H1 (cell line): ENCODE data around the gene CBX2. TPM values are rescaled to one million over a fixed set of nuclear protein-coding genes. Genes with fewer than 3 reads are reported as not detected.

Experiments
- CTCF ChIA-PET: fragments of 300-600 bp; sonication (Branson Sonifier 250); formaldehyde crosslinking; loops from one replicate; lab custom pipeline; 2021; ENCODE audit not compliant: partially characterized antibody; lab: Charles Lee
- POLR2A ChIA-PET: fragments of 300-600 bp; sonication (Branson Sonifier 250); formaldehyde crosslinking; loops from one replicate; lab custom pipeline; 2021; ENCODE audit warnings: inconsistent platforms; ENCODE audit not compliant: partially characterized antibody; lab: Charles Lee
- DNase-seq, 2 experiments: peaks; one replicate each; pipeline versions ENCODE4 v3.0.0 to v3.0.0-alpha.2; 2010 to 2022; ENCODE audit warnings: low spot score in 2 of 2, low read depth in 1 of 2, mixed read lengths in 1 of 2
- FAIRE-seq: peaks from 2 replicates; lab custom pipeline; 2011; peaks lifted over from hg19 to GRCh38; lab: Jason Lieb, UNC
- H2AFZ ChIP-seq: 2 replicates; pipeline ENCODE4 v1.8.1; 2012; ENCODE audit warnings: low read length, inconsistent platforms
- H2AK5ac ChIP-seq: 2 replicates; pipeline ENCODE4 v1.6.1; 2013; ENCODE audit warnings: low read depth, low read length
- H2BK120ac ChIP-seq: replicated peaks from 2 replicates; pipeline ENCODE3; 2013; ENCODE audit warnings: low read depth, low read length, inconsistent platforms
- H2BK12ac ChIP-seq: 2 replicates; pipeline ENCODE4 v1.6.1; 2013; ENCODE audit warnings: low read depth, low read length
- H2BK15ac ChIP-seq: 2 replicates; pipeline ENCODE4 v1.6.1; 2013; ENCODE audit warnings: low read length
- H2BK20ac ChIP-seq: 2 replicates; pipeline ENCODE4 v1.6.1; 2013; ENCODE audit warnings: low read length
- H2BK5ac ChIP-seq: 2 replicates; pipeline ENCODE4 v1.6.1; 2013; ENCODE audit warnings: low read depth, low read length
- H3K14ac ChIP-seq: 2 replicates; pipeline ENCODE4 v1.6.1; 2013; ENCODE audit warnings: inconsistent platforms; ENCODE audit not compliant: insufficient read length
- H3K18ac ChIP-seq: 2 replicates; pipeline ENCODE4 v1.6.1; 2013; ENCODE audit warnings: low read length; ENCODE audit errors: extremely low read depth
- H3K23ac ChIP-seq: 2 replicates; pipeline ENCODE4 v1.6.1; 2013; ENCODE audit warnings: inconsistent platforms; ENCODE audit not compliant: insufficient read length
- H3K23me2 ChIP-seq: 2 replicates; pipeline ENCODE4 v1.6.1; 2013; ENCODE audit warnings: low read depth, low read length
- H3K27ac ChIP-seq: 2 replicates; pipeline ENCODE4 v1.6.1; 2011; ENCODE audit warnings: low read depth, low read length, inconsistent platforms
- H3K27me3 ChIP-seq, 4 experiments: replicated peaks in 1 of 4; 1 replicate in 1 of 4; 2 replicates in 3 of 4; pipeline versions ENCODE4 v1.6.1 to v1.8.1; 2011 to 2013; ENCODE audit warnings: low read length in 3 of 4, mild to moderate bottlenecking in 3 of 4, inconsistent platforms in 2 of 4, mixed read lengths in 2 of 4, moderate library complexity in 1 of 4; ENCODE audit not compliant: control insufficient read depth in 3 of 4, insufficient read depth in 3 of 4; ENCODE audit errors: extremely low read depth in 1 of 4
- H3K36me3 ChIP-seq, 4 experiments: 2 replicates each; pipeline versions ENCODE4 v1.6.1 to v1.8.1; 2011 to 2013; ENCODE audit warnings: mild to moderate bottlenecking in 4 of 4, low read length in 3 of 4, moderate library complexity in 2 of 4, control low read depth in 1 of 4, inconsistent platforms in 1 of 4; ENCODE audit not compliant: insufficient read depth in 4 of 4, control insufficient read depth in 2 of 4
- H3K4ac ChIP-seq: replicated peaks from 2 replicates; pipeline ENCODE3; 2013; ENCODE audit warnings: low read length, low read depth, mixed read lengths, inconsistent platforms; ENCODE audit not compliant: insufficient read length
- H3K4me1 ChIP-seq, 4 experiments: replicated peaks in 1 of 4; 1 replicate in 1 of 4; 2 replicates in 3 of 4; pipeline versions ENCODE4 v1.6.1 to v1.8.1; 2011 to 2013; ENCODE audit warnings: low read length in 3 of 4, inconsistent platforms in 2 of 4, mixed read lengths in 1 of 4; ENCODE audit not compliant: insufficient read depth in 4 of 4, control insufficient read depth in 3 of 4
- H3K4me2 ChIP-seq, 2 experiments: 2 replicates each; pipeline versions ENCODE4 v1.6.1 to v1.8.1; 2011 to 2013; ENCODE audit warnings: low read depth in 2 of 2, low read length in 2 of 2, control low read depth in 1 of 2, inconsistent platforms in 1 of 2, mild to moderate bottlenecking in 1 of 2; ENCODE audit not compliant: insufficient read depth in 1 of 2
- H3K4me3 ChIP-seq, 4 experiments: fragments of 200-600, 300-600 bp in 1 of 4; sonication (generic), shearing (Covaris generic), sonication (Bioruptor Twin) in 1 of 4; 2 replicates each; pipeline versions ENCODE4 v1.5.1 to v1.8.1; 2011 to 2016; ENCODE audit warnings: low read length in 4 of 4, low read depth in 3 of 4, control low read depth in 2 of 4, inconsistent platforms in 2 of 4, mild to moderate bottlenecking in 2 of 4, mixed read lengths in 1 of 4, moderate library complexity in 1 of 4; ENCODE audit not compliant: insufficient read depth in 2 of 4; ENCODE audit errors: extremely low read depth in 1 of 4
- H3K56ac ChIP-seq: replicated peaks from 2 replicates; pipeline ENCODE3; 2013; ENCODE audit warnings: low read depth, mild to moderate bottlenecking, mixed read lengths, low read length, inconsistent platforms; ENCODE audit not compliant: insufficient read length
- H3K79me1 ChIP-seq: 2 replicates; pipeline ENCODE4 v1.6.1; 2013; ENCODE audit warnings: low read depth, low read length, control low read depth
- H3K79me2 ChIP-seq, 2 experiments: 2 replicates each; pipeline versions ENCODE4 v1.6.1 to v1.8.1; 2012 to 2013; ENCODE audit warnings: low read length in 2 of 2, mild to moderate bottlenecking in 2 of 2, inconsistent platforms in 1 of 2; ENCODE audit not compliant: insufficient read depth in 2 of 2, control insufficient read depth in 1 of 2
- H3K9ac ChIP-seq, 4 experiments: replicated peaks in 1 of 4; 1 replicate in 1 of 4; 2 replicates in 3 of 4; pipeline versions ENCODE4 v1.6.1 to v1.8.1; 2011 to 2013; ENCODE audit warnings: low read depth in 3 of 4, low read length in 3 of 4, control low read depth in 2 of 4, mild to moderate bottlenecking in 2 of 4, moderate library complexity in 2 of 4, inconsistent platforms in 1 of 4; ENCODE audit errors: extremely low read depth in 1 of 4
- H3K9me3 ChIP-seq, 2 experiments: 2 replicates each; pipeline versions ENCODE4 v1.6.1 to v1.8.1; 2012 to 2013; ENCODE audit warnings: mild to moderate bottlenecking in 2 of 2, moderate library complexity in 2 of 2, control low read depth in 1 of 2, inconsistent platforms in 1 of 2, low read depth in 1 of 2, low read length in 1 of 2, mixed read lengths in 1 of 2; ENCODE audit not compliant: insufficient read depth in 2 of 2
- H4K20me1 ChIP-seq, 2 experiments: replicated peaks in 1 of 2; 2 replicates each; pipeline versions ENCODE3 to v1.8.1; 2011 to 2013; ENCODE audit warnings: inconsistent platforms in 2 of 2, low read length in 2 of 2, mild to moderate bottlenecking in 1 of 2; ENCODE audit not compliant: insufficient read depth in 2 of 2, control insufficient read depth in 1 of 2
- H4K5ac ChIP-seq: 2 replicates; pipeline ENCODE4 v1.6.1; 2013; ENCODE audit warnings: low read length, low read depth, mixed read lengths, inconsistent platforms; ENCODE audit not compliant: insufficient read length
- H4K8ac ChIP-seq: 2 replicates; pipeline ENCODE4 v1.8.0; 2013; ENCODE audit warnings: mild to moderate bottlenecking, moderate library complexity, low read length, inconsistent platforms; ENCODE audit not compliant: insufficient read depth; ENCODE audit errors: extremely low read depth
- H4K91ac ChIP-seq: replicated peaks from 2 replicates; pipeline ENCODE3; 2013; ENCODE audit warnings: low read length, mixed read lengths, inconsistent platforms; ENCODE audit not compliant: insufficient read length
- CEBPB ChIP-seq: IDR thresholded peaks from 2 replicates; pipeline ENCODE4 v1.6.1; 2012; ENCODE audit warnings: low read depth, low read length
- GTF2F1 ChIP-seq: IDR thresholded peaks from 2 replicates; pipeline ENCODE4 v1.6.1; 2012; ENCODE audit warnings: low read depth, low read length, improper control_type of control experiment, borderline replicate concordance
- JUN ChIP-seq: IDR thresholded peaks from 2 replicates; pipeline ENCODE4 v1.6.1; 2011; ENCODE audit warnings: low read depth, mild to moderate bottlenecking, improper control_type of control experiment, low read length
- KDM4A ChIP-seq: IDR thresholded peaks from one replicate; pipeline ENCODE4 v1.7.1; 2012; ENCODE audit warnings: low read depth, mild to moderate bottlenecking, moderate library complexity, low read length, inconsistent platforms; ENCODE audit not compliant: severe bottlenecking
- MAFK ChIP-seq: IDR thresholded peaks from 2 replicates; pipeline ENCODE4 v1.6.1; 2012; ENCODE audit warnings: low read depth, mild to moderate bottlenecking, improper control_type of control experiment, low read length
- NANOG ChIP-seq: IDR thresholded peaks from 2 replicates; pipeline ENCODE4 v1.6.1; 2011; ENCODE audit warnings: low read length, low read depth, mild to moderate bottlenecking, inconsistent platforms; ENCODE audit not compliant: insufficient read depth, poor library complexity, severe bottlenecking
- NRF1 ChIP-seq: IDR thresholded peaks from 2 replicates; pipeline ENCODE4 v1.6.1; 2011; ENCODE audit warnings: mild to moderate bottlenecking, low read depth, low read length, improper control_type of control experiment
- PHF8 ChIP-seq: fragments of 200-600 bp; sonication (generic); conservative IDR thresholded peaks from 2 replicates; pipeline ENCODE4 v1.7.1; 2012; ENCODE audit warnings: low read depth, mild to moderate bottlenecking, inconsistent platforms, low read length, moderate library complexity
- SP2 ChIP-seq: IDR thresholded peaks from 2 replicates; pipeline ENCODE4 v1.6.1; 2012; ENCODE audit warnings: mild to moderate bottlenecking, low read length, inconsistent platforms
- TBP ChIP-seq: IDR thresholded peaks from 2 replicates; pipeline ENCODE4 v1.6.1; 2011; ENCODE audit warnings: low read depth, low read length, improper control_type of control experiment
- WGBS, 2 experiments: shearing (Covaris generic) in 1 of 2; methylation state at CpG; one replicate each; pipeline versions ENCODE4 v1.1.6 to v1.1.7; 2013 to 2015; ENCODE audit warnings: low lambda C conversion rate in 2 of 2, mixed read lengths in 2 of 2, inconsistent platforms in 1 of 2, low coverage in 1 of 2, missing lambda C conversion rate in 1 of 2; ENCODE audit not compliant: insufficient replicate concordance in 2 of 2, insufficient coverage in 1 of 2, insufficient read length in 1 of 2; ENCODE audit errors: extremely low coverage in 1 of 2, missing lambda C conversion rate in 1 of 2; 5-methylcytosine and 5-hydroxymethylcytosine counted together
- polyA plus RNA-seq, 7 experiments: library from polyadenylated mRNA; depleted of rRNA in 3 of 7; stranded (reverse) in 5 of 7; unstranded in 2 of 7; fragments of >200 nt in 5 of 7; fragments of 200-250 nt in 2 of 7; gene quantifications; 1 replicate in 5 of 7; 2 replicates in 1 of 7; 4 replicates in 1 of 7; pipeline versions ENCODE4 v1.2.1 to v1.2.3, GENCODE V29; 2011 to 2013; ENCODE audit warnings: missing spikeins in 2 of 7, mixed read lengths in 2 of 7
- total RNA-seq: library from RNA; stranded (reverse); fragmentation: NEBNext Ultra II Directional; extraction: Animal tissue kit (Norgen Biotek cat#: 25700); gene quantifications from 2 replicates; pipeline ENCODE4 v1.2.1, GENCODE V29; 2021

The CBX2 gene
- total and polyA plus RNA-seq, 2 of the 8 experiments (the other 6 are each of a cell fraction or from before 2014, with no cell fraction given), result 64.3 to 83.9 TPM

DNA sequence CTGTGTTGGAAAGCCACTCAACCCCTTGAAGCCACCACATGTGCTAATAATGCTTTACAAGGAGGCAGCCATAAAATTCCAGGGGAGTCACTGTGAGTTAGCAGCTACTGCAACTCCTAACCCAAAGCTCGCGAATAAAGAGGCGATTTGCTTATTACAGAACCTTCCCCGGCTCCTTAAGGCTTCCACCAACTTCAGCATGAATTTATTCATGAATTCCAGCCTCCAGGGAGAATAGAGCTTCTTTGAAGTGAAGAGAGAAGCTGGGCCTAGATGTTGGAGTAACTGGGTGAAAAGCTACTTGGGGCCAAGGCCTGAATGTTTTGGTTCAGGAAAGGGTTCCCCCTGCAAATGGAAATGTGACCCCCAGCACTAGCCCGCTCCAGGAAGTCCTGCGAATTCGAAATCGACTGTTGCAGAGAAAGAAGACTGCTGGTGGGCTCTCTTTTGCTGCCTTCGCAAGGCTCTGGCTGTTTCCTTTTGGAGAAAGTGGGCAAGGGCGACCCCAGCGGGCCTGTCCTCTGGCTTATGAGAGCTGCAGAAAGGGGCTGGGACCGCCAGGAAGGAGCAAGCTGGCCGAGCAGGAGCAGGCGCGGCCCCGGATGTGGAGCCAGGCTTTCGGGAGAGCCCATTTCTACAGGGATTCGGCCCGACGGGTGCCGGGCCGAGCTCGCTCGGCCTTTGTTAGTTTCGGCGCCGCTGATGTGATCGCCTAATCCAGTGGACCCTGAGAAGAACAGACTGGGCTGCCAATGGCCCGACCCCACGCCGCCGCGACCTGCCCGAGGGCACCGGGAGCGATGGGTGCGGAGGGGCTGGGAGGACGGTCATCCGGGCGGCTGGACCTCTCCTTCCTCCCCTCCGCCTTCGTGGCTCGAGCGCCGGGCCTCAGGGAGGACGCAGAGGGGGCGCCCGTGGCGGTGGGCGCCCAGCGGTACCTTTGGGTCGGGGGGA is 11.3 kb downstream of the CBX2 start:
- H2AK5ac ChIP-seq, result no peak overlapping the region
- H3K27ac ChIP-seq, result no peak overlapping the region
- no peak overlapping the region for H3K56ac ChIP-seq
- peak overlapping the region; percentile 18 to 62 (median 29); a peak in 7 of 8 replicates for H3K4me3 ChIP-seq
- H2BK20ac ChIP-seq, result no peak overlapping the region
- peak overlapping the region; percentile 84 for H4K8ac ChIP-seq
- WGBS, 2 experiments, result 6% methylated on average over 33 of the region's 52 CpGs; no CpG with 5 or more reads in 1 of the 2 experiments
- H3K79me2 ChIP-seq, result no peaks in the 10 kb centered on the region
- ChIA-PET POLR2A (interaction anchor here (0.8 to 3.2 kb wide), 19 partner anchors 8 to 69 kb away, joined by 3 to 20 read pairs (median 5); partner anchors contain the start of genes CBX2 and CBX4), CTCF (interaction anchor here (0.6 to 4.3 kb wide), 37 partner anchors 8 to 1762 kb away, joined by 3 to 88 read pairs (median 4); partner anchors contain the start of genes CBX2 and CBX4)
- H3K18ac ChIP-seq, result peak overlapping the region; percentile 78; the same call in 1 of the 2 replicates
- H2AFZ ChIP-seq, result no peak overlapping the region
- H3K4me1 ChIP-seq, result peaks cover 7 to 39% (median 28%) of the 10 kb centered on the region in 4 experiments
- FAIRE-seq (peak; percentile 65), DNase-seq (peak in 1 of 2 experiments; percentile 83)
- peaks cover 36 to 62% (median 56%) of the 10 kb centered on the region in 4 experiments for H3K27me3 ChIP-seq
- no peak overlapping the region for H3K4ac ChIP-seq
- H3K79me1 ChIP-seq, result peaks cover 6% of the 10 kb centered on the region; the same call in 1 of the 2 replicates
- peak overlapping the region; percentile 40 for H4K91ac ChIP-seq
- H2BK120ac ChIP-seq, result no peak overlapping the region
- H4K20me1 ChIP-seq, result peaks cover 39 to 40% of the 10 kb centered on the region in 2 experiments
- H2BK5ac ChIP-seq, result no peak overlapping the region
- H2BK15ac ChIP-seq, result 0 out of 2 replicates have a peak overlapping the region, but pooled peaks have one; percentile 16
- H3K9me3 ChIP-seq, result no peaks in the 10 kb centered on the region
- peaks cover 3% of the 10 kb centered on the region; the same call in 1 of the 2 replicates for H3K23me2 ChIP-seq
- H3K4me2 ChIP-seq, result peak overlapping the region; percentile 12 to 74
- H3K9ac ChIP-seq, result no peak overlapping the region
- peaks cover 7 to 18% (median 13%) of the 10 kb centered on the region in 4 experiments; a peak in 6 of 8 replicates for H3K36me3 ChIP-seq
- H3K14ac ChIP-seq, result no peak overlapping the region
- no peak overlapping the region for H2BK12ac ChIP-seq
- H3K23ac ChIP-seq, result no peak overlapping the region
- no peak overlapping the region for H4K5ac ChIP-seq
- TF ChIP-seq MAFK, result no peak
- no peak for TF ChIP-seq CEBPB
- TF ChIP-seq JUN, result no peak
- TF ChIP-seq NANOG, result no peak
- TF ChIP-seq SP2, result no peak
- TF ChIP-seq PHF8, result no peak
- no peak for TF ChIP-seq GTF2F1
- TF ChIP-seq KDM4A, result peak; percentile 61
- peak; percentile 52 for TF ChIP-seq TBP
- TF ChIP-seq NRF1, result no peak
